Panc1 (cell line): Measurements from ENCODE around the gene ZNF490. TPM values are rescaled to one million over a fixed set of nuclear protein-coding genes. Genes with fewer than 3 reads are reported as not detected.

Experiments
- ATAC-seq: fragments of 200-7000 bp; cut with Tn5 transposase; 2 replicates; pipeline ENCODE4 v1.9.1; 2020; ENCODE audit warnings: mild to moderate bottlenecking, moderate library complexity
- BruUV-seq: library from RNA; stranded (reverse); fragments of 400-500 nt; replicated peaks from 2 replicates; lab custom pipeline; 2021; lab: Mats Ljungman, UMichigan
- CTCF ChIA-PET: fragments of 300-600 bp; sonication (Branson Sonifier 250); formaldehyde crosslinking; loops from one replicate; lab custom pipeline; 2022; ENCODE audit warnings: antibody characterized with exemption; lab: Charles Lee
- POLR2A ChIA-PET: fragments of 300-600 bp; sonication (Branson Sonifier 250); formaldehyde crosslinking; loops from one replicate; lab custom pipeline; 2022; ENCODE audit warnings: antibody characterized with exemption; lab: Charles Lee
- DNase-seq: peaks from one replicate; pipeline ENCODE4 v3.0.0-alpha.2; 2010; ENCODE audit warnings: low read depth, low spot score
- H3K27ac ChIP-seq: 2 replicates; pipeline ENCODE4 v1.5.1; 2011; ENCODE audit warnings: mild to moderate bottlenecking, low read length, inconsistent platforms
- H3K27me3 ChIP-seq: fragments of 200-500 bp; sonication (Bioruptor generic); 2 replicates; pipeline ENCODE4 v1.6.0; 2014; ENCODE audit warnings: low read length, inconsistent platforms; ENCODE audit not compliant: control insufficient read depth, insufficient read depth
- H3K36me3 ChIP-seq: fragments of 200-500 bp; sonication (Bioruptor generic); 2 replicates; pipeline ENCODE4 v1.5.1; 2014; ENCODE audit warnings: inconsistent platforms, mild to moderate bottlenecking, low read length, moderate library complexity; ENCODE audit not compliant: control insufficient read depth, insufficient read depth
- H3K4me1 ChIP-seq: 2 replicates; pipeline ENCODE4 v1.5.1; 2011; ENCODE audit warnings: inconsistent platforms, mild to moderate bottlenecking, low read length, moderate library complexity; ENCODE audit not compliant: control insufficient read depth, insufficient read depth
- H3K4me3 ChIP-seq, 2 experiments: 2 replicates each; pipeline ENCODE4 v1.5.1; 2011 to 2012; ENCODE audit warnings: low read depth in 2 of 2, low read length in 2 of 2, mild to moderate bottlenecking in 2 of 2, inconsistent platforms in 1 of 2, moderate library complexity in 1 of 2
- H3K9me3 ChIP-seq: fragments of 200-500 bp; sonication (Bioruptor generic); 2 replicates; pipeline ENCODE4 v1.5.1; 2014; ENCODE audit warnings: low read depth, mild to moderate bottlenecking, inconsistent platforms, low read length, moderate library complexity; ENCODE audit not compliant: control insufficient read depth, insufficient read depth
- CTCF ChIP-seq: fragments of 450-650 bp; IDR thresholded peaks from 2 replicates; pipeline ENCODE4 v1.5.1; 2017; ENCODE audit warnings: mild to moderate bottlenecking
- POLR2AphosphoS5 ChIP-seq: IDR thresholded peaks from 2 replicates; pipeline ENCODE4 v1.6.1; 2012; ENCODE audit warnings: mild to moderate bottlenecking, low read depth, low read length, moderate library complexity
- REST ChIP-seq, 2 experiments: IDR thresholded peaks; 2 replicates each; pipeline ENCODE4 v1.6.1; 2011 to 2012; ENCODE audit warnings: low read depth in 2 of 2, control low read depth in 1 of 2, low read length in 1 of 2, mild to moderate bottlenecking in 1 of 2, moderate library complexity in 1 of 2; ENCODE audit not compliant: insufficient read depth in 1 of 2
- SIN3A ChIP-seq: IDR thresholded peaks from 2 replicates; pipeline ENCODE4 v1.6.1; 2012; ENCODE audit warnings: low read depth, mild to moderate bottlenecking, low read length, moderate library complexity, borderline replicate concordance; ENCODE audit not compliant: insufficient read depth
- TCF7L2 ChIP-seq: IDR thresholded peaks from 2 replicates; pipeline ENCODE4 v1.6.1; 2011; ENCODE audit warnings: mild to moderate bottlenecking, low read depth, low read length, inconsistent platforms
- in situ Hi-C: cut with HindIII; loops from 2 replicates; pipeline ENCODE4 v1.10.0; 2016; ENCODE audit warnings: low sequenced_read_pairs, low pct_unique_long_range_greater_than_20kb
- intact Hi-C: fragments of 100-400 bp; cut with micrococcal nuclease; formaldehyde crosslinking; loops from one replicate; pipeline ENCODE4 v1.10.0; 2022; ENCODE audit not compliant: unreplicated experiment
- total RNA-seq: library from RNA; stranded (reverse); gene quantifications from one replicate; pipeline ENCODE4 v1.2.1, GENCODE V29; 2021; ENCODE audit not compliant: unreplicated experiment

ZNF490 gene
- total RNA-seq, 1 experiment from 2014 or later: 7.0 TPM

DNA sequence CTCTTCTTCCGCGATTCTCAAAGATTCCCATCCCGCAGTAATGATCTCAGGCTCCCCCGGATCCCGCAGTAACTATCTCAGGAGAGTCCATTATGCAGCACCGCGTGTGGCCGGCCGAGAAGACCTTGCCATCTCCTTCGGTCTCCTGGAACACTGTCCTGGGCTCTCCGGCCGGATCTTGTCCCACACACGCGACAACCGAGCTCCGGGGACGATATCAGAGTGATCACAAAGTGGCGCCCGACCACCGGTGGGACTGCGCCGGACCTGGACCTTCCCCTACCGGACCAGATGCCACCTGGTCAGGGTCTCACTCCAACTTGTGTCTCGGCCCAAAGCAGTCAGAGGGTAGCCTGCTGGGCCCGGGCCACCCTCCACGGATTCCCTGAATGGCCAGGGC is 31.9 kb upstream of the ZNF490 start:
- ATAC-seq: no peak
- H3K27ac ChIP-seq: no peak overlapping the region
- ChIA-PET CTCF (interaction anchor here (0.6 kb wide), 1 partner anchor 9 kb away, joined by 3 read pairs; no protein-coding TSS in a partner anchor), POLR2A (no interaction called here)
- H3K4me1 ChIP-seq: 0 out of 2 replicates have a peak, but pooled peaks cover 3% of the 10 kb centered on the region
- in situ Hi-C loops: no loop called here
- TF ChIP-seq POLR2AphosphoS5 (no peak), CTCF (no peak), REST (IDR thresholded peaks at IDR 0.05; ENCODE audit: insufficient read depth in 1 of 2, low read depth in 2 of 2, low read length in 1 of 2) (no peak)
- no peak for DNase-seq
- H3K4me3 ChIP-seq: no peak overlapping the region
- BruUV-seq: no TSS peak
- no peaks in the 10 kb centered on the region for H3K27me3 ChIP-seq
- H3K36me3 ChIP-seq: no peaks in the 10 kb centered on the region
- intact Hi-C loops: no loop called here
- no peaks in the 10 kb centered on the region for H3K9me3 ChIP-seq

DNA sequence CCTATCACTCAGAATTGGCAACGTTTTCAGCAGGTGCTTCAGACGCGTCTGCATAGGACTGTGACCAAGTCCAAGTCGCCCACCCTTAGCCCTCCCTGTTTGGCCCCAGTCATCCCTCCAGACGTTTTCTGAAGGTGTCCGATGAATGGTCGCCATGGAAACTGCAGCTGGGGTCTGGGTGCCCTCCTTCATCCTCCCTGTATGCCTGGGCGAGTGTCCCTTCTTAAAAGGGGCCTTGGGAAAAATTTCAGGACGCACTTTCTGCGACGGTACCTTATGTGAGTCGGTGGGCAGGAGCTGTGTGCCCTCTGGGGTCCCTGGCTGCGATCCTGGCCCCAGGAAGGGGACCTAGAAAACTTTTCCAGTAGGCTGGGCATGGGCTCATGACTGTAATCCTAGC is 30.8 kb upstream of the ZNF490 start:
- in situ Hi-C loops: no loop called here
- no peak overlapping the region for H3K4me3 ChIP-seq
- H3K27me3 ChIP-seq: no peaks in the 10 kb centered on the region
- ATAC-seq: no peak
- 0 out of 2 replicates have a peak, but pooled peaks cover 3% of the 10 kb centered on the region for H3K4me1 ChIP-seq
- H3K27ac ChIP-seq: no peak overlapping the region
- intact Hi-C loops: no loop called here
- TF ChIP-seq SIN3A (no peak), POLR2AphosphoS5 (no peak), CTCF (no peak), TCF7L2 (no peak)
- no TSS peak for BruUV-seq
- POLR2A ChIA-PET: no interaction called here
- H3K9me3 ChIP-seq: no peaks in the 10 kb centered on the region
- DNase-seq: no peak
- CTCF ChIA-PET: no interaction called here
- no peaks in the 10 kb centered on the region for H3K36me3 ChIP-seq
